Measurements from ENCODE around the gene TTC13. TPM values are rescaled to one million over a fixed set of nuclear protein-coding genes. Genes with fewer than 3 reads are reported as not detected.
A peak's percentile ranks its signal among the peaks of the same experiment; 100 is the strongest.

Gene TTC13
- total RNA-seq, 1 donor from 2014 or later = 23.0 TPM

- Mint-ChIP-seq H3K4me1 (peaks cover 31% of the 10 kb centered on the region), H3K4me3 (no peak overlapping the region), H3K9me3 (no peaks in the 10 kb centered on the region), H3K27me3 (ENCODE audit: insufficient read depth, low read depth) (no peaks in the 10 kb centered on the region), H3K36me3 (peaks cover 10% of the 10 kb centered on the region), H3K27ac (no peak overlapping the region)
- Histone ChIP-seq H3K79me2 (ENCODE audit: low read depth) (peaks cover 23% of the 10 kb centered on the region), H3F3A (ENCODE audit: low read depth) (peaks cover 10% of the 10 kb centered on the region), H3K9me3 (ENCODE audit: low read depth) (no peaks in the 10 kb centered on the region), H2AFZ (replicated peaks) (no peak overlapping the region), H3K27ac (no peak overlapping the region), H3K4me3 (no peak overlapping the region), H3K27me3 (no peaks in the 10 kb centered on the region), H4K20me1 (ENCODE audit: low read depth) (peaks cover 17% of the 10 kb centered on the region), H3K36me3 (no peaks in the 10 kb centered on the region), H3K4me2 (no peak overlapping the region), H3K9ac (no peak overlapping the region), H3K4me1 (peaks cover 30% of the 10 kb centered on the region)
- no peak for TF ChIP-seq EZH2phosphoT487 (IDR thresholded peaks at IDR 0.05)
- TF ChIP-seq, protein P1, sequence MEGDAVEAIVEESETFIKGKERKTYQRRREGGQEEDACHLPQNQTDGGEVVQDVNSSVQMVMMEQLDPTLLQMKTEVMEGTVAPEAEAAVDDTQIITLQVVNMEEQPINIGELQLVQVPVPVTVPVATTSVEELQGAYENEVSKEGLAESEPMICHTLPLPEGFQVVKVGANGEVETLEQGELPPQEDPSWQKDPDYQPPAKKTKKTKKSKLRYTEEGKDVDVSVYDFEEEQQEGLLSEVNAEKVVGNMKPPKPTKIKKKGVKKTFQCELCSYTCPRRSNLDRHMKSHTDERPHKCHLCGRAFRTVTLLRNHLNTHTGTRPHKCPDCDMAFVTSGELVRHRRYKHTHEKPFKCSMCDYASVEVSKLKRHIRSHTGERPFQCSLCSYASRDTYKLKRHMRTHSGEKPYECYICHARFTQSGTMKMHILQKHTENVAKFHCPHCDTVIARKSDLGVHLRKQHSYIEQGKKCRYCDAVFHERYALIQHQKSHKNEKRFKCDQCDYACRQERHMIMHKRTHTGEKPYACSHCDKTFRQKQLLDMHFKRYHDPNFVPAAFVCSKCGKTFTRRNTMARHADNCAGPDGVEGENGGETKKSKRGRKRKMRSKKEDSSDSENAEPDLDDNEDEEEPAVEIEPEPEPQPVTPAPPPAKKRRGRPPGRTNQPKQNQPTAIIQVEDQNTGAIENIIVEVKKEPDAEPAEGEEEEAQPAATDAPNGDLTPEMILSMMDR (IDR thresholded peaks at IDR 0.05) = no peak
- no peak for TF ChIP-seq EZH2 (IDR thresholded peaks at IDR 0.05)
- no peak for DNase-seq (ENCODE audit: low spot score)
Measured at GRCh38 chr1:230870916-230871315, 107.7 kb downstream of the TTC13 start.

DNA sequence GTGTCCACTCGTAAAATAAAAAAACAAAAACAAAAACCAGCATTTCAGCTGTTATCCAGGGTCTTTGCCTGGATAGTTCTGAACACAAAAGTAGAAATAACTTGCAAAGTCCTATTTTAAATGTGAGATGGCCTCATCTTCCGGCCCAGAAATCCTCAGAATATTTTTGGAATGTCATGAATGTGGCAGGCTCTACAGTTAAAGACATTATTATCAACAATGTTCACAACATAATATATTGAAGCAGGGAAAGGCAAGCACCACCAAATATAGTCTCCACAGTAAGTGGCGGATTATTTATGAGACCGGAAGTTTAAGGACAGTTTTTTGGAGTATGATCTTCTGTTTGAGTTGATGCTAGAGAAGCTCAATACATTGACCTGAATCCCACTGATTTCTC, 109.2 kb downstream of the TTC13 start:
- peaks cover 36% of the 10 kb centered on the region for H3K79me2 ChIP-seq (ENCODE audit: low read depth)
- H3F3A ChIP-seq (ENCODE audit: low read depth) = peaks cover 10% of the 10 kb centered on the region
- H3K27ac ChIP-seq = no peak overlapping the region
- H3K36me3 ChIP-seq = no peaks in the 10 kb centered on the region
- peaks cover 23% of the 10 kb centered on the region for H4K20me1 ChIP-seq (ENCODE audit: low read depth)
- no peaks in the 10 kb centered on the region for H3K27me3 ChIP-seq
- peak overlapping the region; percentile 94 for H2AFZ ChIP-seq (replicated peaks)
- peaks cover 32% of the 10 kb centered on the region for H3K4me1 ChIP-seq
- Mint-ChIP-seq H3K36me3 (peaks cover 4% of the 10 kb centered on the region), H3K4me1 (peaks cover 39% of the 10 kb centered on the region), H3K27me3 (ENCODE audit: insufficient read depth, low read depth) (no peaks in the 10 kb centered on the region), H3K27ac (peak overlapping the region; percentile 98), H3K4me3 (peak overlapping the region; percentile 88), H3K9me3 (no peaks in the 10 kb centered on the region)
- DNase-seq (ENCODE audit: low spot score) = no peak
- peak overlapping the region; percentile 83 for H3K4me3 ChIP-seq
- no peaks in the 10 kb centered on the region for H3K9me3 ChIP-seq (ENCODE audit: low read depth)
- peak overlapping the region; percentile 83 for H3K4me2 ChIP-seq
- peak overlapping the region; percentile 71 for H3K9ac ChIP-seq
- TF ChIP-seq EZH2phosphoT487 (IDR thresholded peaks at IDR 0.05) (no peak), EZH2 (IDR thresholded peaks at IDR 0.05) (no peak)
- TF ChIP-seq, protein P1 (IDR thresholded peaks at IDR 0.05) = no peak

GRCh38 chr1:230868736-230869385, 109.8 kb downstream of the TTC13 start:
- no peaks in the 10 kb centered on the region for H3K27me3 ChIP-seq
- H3K9me3 Mint-ChIP-seq = no peaks in the 10 kb centered on the region

More at GRCh38 chr1:230868736-230869385, 109.8 kb downstream of the TTC13 start:
- TF ChIP-seq EZH2 (IDR thresholded peaks at IDR 0.05) = no peak
- TF ChIP-seq, protein P1 (IDR thresholded peaks at IDR 0.05) = no peak
- no peak for TF ChIP-seq EZH2phosphoT487 (IDR thresholded peaks at IDR 0.05)
- Histone ChIP-seq H4K20me1 (ENCODE audit: low read depth) (peaks cover 23% of the 10 kb centered on the region), H3K4me1 (peaks cover 35% of the 10 kb centered on the region), H3K79me2 (ENCODE audit: low read depth) (peaks cover 42% of the 10 kb centered on the region), H3F3A (ENCODE audit: low read depth) (peaks cover 10% of the 10 kb centered on the region), H2AFZ (replicated peaks) (peak overlapping the region; percentile 94), H3K9me3 (ENCODE audit: low read depth) (no peaks in the 10 kb centered on the region), H3K4me3 (peak overlapping the region; percentile 83), H3K36me3 (no peaks in the 10 kb centered on the region), H3K9ac (peak overlapping the region; percentile 71), H3K27ac (peak overlapping the region; percentile 91), H3K4me2 (peak overlapping the region; percentile 83)
- no peaks in the 10 kb centered on the region for H3K27me3 Mint-ChIP-seq (ENCODE audit: insufficient read depth, low read depth)
- DNase-seq (ENCODE audit: low spot score) = peak; percentile 95
- peaks cover 44% of the 10 kb centered on the region for H3K4me1 Mint-ChIP-seq
- peak overlapping the region; percentile 98 for H3K27ac Mint-ChIP-seq
- peaks cover 4% of the 10 kb centered on the region for H3K36me3 Mint-ChIP-seq
- H3K4me3 Mint-ChIP-seq = peak overlapping the region; percentile 88
